ENCODE measurements around the gene MAPK13. TPM values are rescaled to one million over a fixed set of nuclear protein-coding genes. Genes with fewer than 3 reads are reported as not detected.

The MAPK13 gene
- total RNA-seq, 1 experiment from 2014 or later: 47.3 TPM

GRCh38 chr6:36177166-36177565 is 46.9 kb downstream of the MAPK13 start:
- no peak for DNase-seq (ENCODE audit: low read depth, low spot score)
- no peaks in the 10 kb centered on the region for H3K27me3 ChIP-seq (ENCODE audit: insufficient read depth, low read length)
- H3K79me2 ChIP-seq (ENCODE audit: insufficient read depth, low read length): no peaks in the 10 kb centered on the region
- H3K4me2 ChIP-seq (ENCODE audit: low read length): no peak overlapping the region
- H3K4me1 ChIP-seq (ENCODE audit: control insufficient read depth in 1 of 2, insufficient read depth in 2 of 2, low read length in 2 of 2): no peaks in the 10 kb centered on the region
- H3K27ac ChIP-seq (ENCODE audit: low read depth, low read length): no peak overlapping the region
- no peak overlapping the region for H3K4me3 ChIP-seq (replicated peaks in 1 of 2; ENCODE audit: low read depth in 1 of 2, low read length in 2 of 2)
- H4K20me1 ChIP-seq (ENCODE audit: insufficient read depth): no peaks in the 10 kb centered on the region
- H2AFZ ChIP-seq (ENCODE audit: low read depth, low read length, poor library complexity, severe bottlenecking): no peak overlapping the region
- ATAC-seq: no peak
- RAD21 ChIA-PET (ENCODE audit: low non-redundant PET in 1 of 2, low total read pairs in 2 of 2, uncharacterized antibody in 2 of 2, unreplicated experiment in 2 of 2): no interaction called here
- no peak overlapping the region for H3K9ac ChIP-seq (ENCODE audit: low read length)
- H3K9me2 ChIP-seq (ENCODE audit: insufficient read depth): no peaks in the 10 kb centered on the region
- H3K36me3 ChIP-seq (ENCODE audit: control insufficient read depth in 1 of 2, insufficient read depth in 2 of 2, low read length in 2 of 2): no peaks in the 10 kb centered on the region
- POLR2A ChIA-PET: no interaction called here
- intact Hi-C loops (cut with micrococcal nuclease): no loop called here
- TF ChIP-seq, protein P1, sequence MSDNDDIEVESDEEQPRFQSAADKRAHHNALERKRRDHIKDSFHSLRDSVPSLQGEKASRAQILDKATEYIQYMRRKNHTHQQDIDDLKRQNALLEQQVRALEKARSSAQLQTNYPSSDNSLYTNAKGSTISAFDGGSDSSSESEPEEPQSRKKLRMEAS (IDR thresholded peaks at IDR 0.05): no peak
- TF ChIP-seq CEBPB (IDR thresholded peaks at IDR 0.05; ENCODE audit: low read depth): no peak
- TF ChIP-seq POLR2AphosphoS5 (IDR thresholded peaks at IDR 0.05; ENCODE audit: low read depth, low read length): no peak
- TF ChIP-seq, protein P2, sequence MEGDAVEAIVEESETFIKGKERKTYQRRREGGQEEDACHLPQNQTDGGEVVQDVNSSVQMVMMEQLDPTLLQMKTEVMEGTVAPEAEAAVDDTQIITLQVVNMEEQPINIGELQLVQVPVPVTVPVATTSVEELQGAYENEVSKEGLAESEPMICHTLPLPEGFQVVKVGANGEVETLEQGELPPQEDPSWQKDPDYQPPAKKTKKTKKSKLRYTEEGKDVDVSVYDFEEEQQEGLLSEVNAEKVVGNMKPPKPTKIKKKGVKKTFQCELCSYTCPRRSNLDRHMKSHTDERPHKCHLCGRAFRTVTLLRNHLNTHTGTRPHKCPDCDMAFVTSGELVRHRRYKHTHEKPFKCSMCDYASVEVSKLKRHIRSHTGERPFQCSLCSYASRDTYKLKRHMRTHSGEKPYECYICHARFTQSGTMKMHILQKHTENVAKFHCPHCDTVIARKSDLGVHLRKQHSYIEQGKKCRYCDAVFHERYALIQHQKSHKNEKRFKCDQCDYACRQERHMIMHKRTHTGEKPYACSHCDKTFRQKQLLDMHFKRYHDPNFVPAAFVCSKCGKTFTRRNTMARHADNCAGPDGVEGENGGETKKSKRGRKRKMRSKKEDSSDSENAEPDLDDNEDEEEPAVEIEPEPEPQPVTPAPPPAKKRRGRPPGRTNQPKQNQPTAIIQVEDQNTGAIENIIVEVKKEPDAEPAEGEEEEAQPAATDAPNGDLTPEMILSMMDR (IDR thresholded peaks at IDR 0.05 in 2 of 3, conservative IDR thresholded peaks at IDR 0.05 in 1 of 3; ENCODE audit: borderline replicate concordance in 1 of 3, insufficient read depth in 1 of 3, low read depth in 2 of 3, low read length in 2 of 3): no peak
- TF ChIP-seq SIN3A (IDR thresholded peaks at IDR 0.05; ENCODE audit: low read depth): no peak
- TF ChIP-seq, protein P3, sequence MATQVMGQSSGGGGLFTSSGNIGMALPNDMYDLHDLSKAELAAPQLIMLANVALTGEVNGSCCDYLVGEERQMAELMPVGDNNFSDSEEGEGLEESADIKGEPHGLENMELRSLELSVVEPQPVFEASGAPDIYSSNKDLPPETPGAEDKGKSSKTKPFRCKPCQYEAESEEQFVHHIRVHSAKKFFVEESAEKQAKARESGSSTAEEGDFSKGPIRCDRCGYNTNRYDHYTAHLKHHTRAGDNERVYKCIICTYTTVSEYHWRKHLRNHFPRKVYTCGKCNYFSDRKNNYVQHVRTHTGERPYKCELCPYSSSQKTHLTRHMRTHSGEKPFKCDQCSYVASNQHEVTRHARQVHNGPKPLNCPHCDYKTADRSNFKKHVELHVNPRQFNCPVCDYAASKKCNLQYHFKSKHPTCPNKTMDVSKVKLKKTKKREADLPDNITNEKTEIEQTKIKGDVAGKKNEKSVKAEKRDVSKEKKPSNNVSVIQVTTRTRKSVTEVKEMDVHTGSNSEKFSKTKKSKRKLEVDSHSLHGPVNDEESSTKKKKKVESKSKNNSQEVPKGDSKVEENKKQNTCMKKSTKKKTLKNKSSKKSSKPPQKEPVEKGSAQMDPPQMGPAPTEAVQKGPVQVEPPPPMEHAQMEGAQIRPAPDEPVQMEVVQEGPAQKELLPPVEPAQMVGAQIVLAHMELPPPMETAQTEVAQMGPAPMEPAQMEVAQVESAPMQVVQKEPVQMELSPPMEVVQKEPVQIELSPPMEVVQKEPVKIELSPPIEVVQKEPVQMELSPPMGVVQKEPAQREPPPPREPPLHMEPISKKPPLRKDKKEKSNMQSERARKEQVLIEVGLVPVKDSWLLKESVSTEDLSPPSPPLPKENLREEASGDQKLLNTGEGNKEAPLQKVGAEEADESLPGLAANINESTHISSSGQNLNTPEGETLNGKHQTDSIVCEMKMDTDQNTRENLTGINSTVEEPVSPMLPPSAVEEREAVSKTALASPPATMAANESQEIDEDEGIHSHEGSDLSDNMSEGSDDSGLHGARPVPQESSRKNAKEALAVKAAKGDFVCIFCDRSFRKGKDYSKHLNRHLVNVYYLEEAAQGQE (IDR thresholded peaks at IDR 0.05; ENCODE audit: low read depth): no peak
- TF ChIP-seq ZBTB33 (IDR thresholded peaks at IDR 0.05; ENCODE audit: extremely low read depth, insufficient replicate concordance, low read length): no peak
- no peak for TF ChIP-seq EZH2 (IDR thresholded peaks at IDR 0.05)
- no peak for TF ChIP-seq RAD21 (IDR thresholded peaks at IDR 0.05; ENCODE audit: low read depth)
- TF ChIP-seq TCF7L2 (IDR thresholded peaks at IDR 0.05; ENCODE audit: borderline replicate concordance, extremely low read depth, insufficient read depth, insufficient read length): no peak
- TF ChIP-seq YY1 (IDR thresholded peaks at IDR 0.05; ENCODE audit: extremely low read depth, insufficient replicate concordance, low read depth, low read length): no peak
- CTCF ChIA-PET: no interaction called here
- BruUV-seq (replicated peaks): no TSS peak
- no peaks in the 10 kb centered on the region for H3K9me3 ChIP-seq (ENCODE audit: control insufficient read depth in 1 of 2, insufficient read depth in 1 of 2, low read depth in 1 of 2, low read length in 2 of 2)

Measured in HCT116 (cell line).